Activated CD8-positive, alpha-beta memory T cell treated with anti-CD3 and anti-CD28 coated beads for 36 hours (primary cell): ENCODE measurements around the gene RUNX2. TPM values are rescaled to one million over a fixed set of nuclear protein-coding genes. Genes with fewer than 3 reads are reported as not detected.

Source experiments
- CTCF ChIA-PET: fragments of 350-600 bp; sonication (Branson Sonifier 250); formaldehyde crosslinking; loops from one replicate; lab custom pipeline; 2021; ENCODE audit warnings: antibody characterized with exemption; lab: Charles Lee
- POLR2A ChIA-PET: fragments of 350-600 bp; sonication (Branson Sonifier 250); formaldehyde crosslinking; loops from one replicate; lab custom pipeline; 2021; ENCODE audit warnings: antibody characterized with exemption; lab: Charles Lee
- total RNA-seq, 2 experiments: library from RNA; stranded (reverse); gene quantifications; one replicate each; pipeline ENCODE4 v1.2.3, GENCODE V29; 2021

RUNX2 gene
- total RNA-seq, 2 experiments from 2014 or later, result 22.2 to 23.6 TPM

DNA sequence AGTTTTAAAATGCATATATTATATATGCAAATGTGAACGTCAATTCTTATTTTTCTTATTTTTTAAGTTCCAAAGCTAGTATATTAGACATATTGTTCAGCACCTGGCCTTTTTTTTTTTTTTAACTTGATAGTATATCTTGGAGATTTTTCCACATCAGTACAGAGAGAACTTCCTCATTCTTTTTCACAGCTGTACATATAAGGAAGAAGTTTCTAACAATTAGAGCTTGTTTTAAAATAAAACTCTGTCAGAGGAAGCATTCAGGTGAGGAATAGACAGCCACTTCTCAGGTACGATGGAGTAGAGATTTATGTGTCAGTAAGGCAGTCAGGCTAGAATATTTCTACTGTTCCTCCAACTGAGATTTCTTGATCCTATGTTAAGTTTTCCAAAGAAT is 282.7 kb downstream of the RUNX2 start:
- ChIA-PET CTCF (no interaction called here), POLR2A (no interaction called here)

DNA sequence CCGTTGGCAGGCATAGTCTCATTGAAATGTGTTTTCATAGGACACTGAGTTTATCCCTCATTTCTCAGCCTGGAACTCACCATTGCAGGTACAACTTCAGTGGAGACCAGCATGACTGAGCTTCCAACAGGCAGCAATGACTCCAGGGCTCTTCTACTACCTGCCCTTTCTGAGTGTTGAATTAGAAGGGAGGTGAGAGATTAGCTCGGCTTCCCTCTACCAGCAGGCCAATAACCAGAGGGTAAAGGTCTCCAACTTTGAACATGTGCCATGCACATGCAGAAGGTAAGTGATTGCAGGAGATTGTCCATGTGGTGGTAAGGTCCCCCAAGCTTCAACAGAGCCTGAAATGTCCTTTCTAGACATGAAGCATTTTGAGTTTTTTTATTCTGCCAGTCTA is 283.4 kb downstream of the RUNX2 start:
- CTCF ChIA-PET, result no interaction called here
- POLR2A ChIA-PET, result no interaction called here

DNA sequence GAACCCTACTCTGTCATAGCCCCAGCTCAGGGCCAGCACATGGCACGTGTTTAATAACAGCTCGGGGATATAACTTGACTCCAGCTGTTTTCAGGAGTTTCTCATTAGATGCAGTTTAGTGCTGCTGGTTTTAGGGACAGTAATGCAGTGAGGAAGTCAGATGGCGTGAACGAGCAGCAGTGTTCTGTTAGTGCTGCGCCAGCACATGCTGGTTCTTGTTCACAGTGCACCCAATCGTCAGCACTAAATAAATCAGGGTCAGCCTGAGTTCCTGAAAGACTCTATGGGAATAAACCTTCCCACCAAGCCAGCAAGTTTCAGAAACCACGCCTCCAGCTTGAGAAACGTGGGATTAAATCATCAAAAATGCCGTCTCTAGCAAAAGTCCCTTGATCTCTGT is 285.5 kb downstream of the RUNX2 start:
- POLR2A ChIA-PET, result no interaction called here

GRCh38 chr6:45614488-45615285 is 286.6 kb downstream of the RUNX2 start:
- ChIA-PET POLR2A (no interaction called here), CTCF (no interaction called here)

More for the DNA sequence above, 285.5 kb downstream of the RUNX2 start:
- CTCF ChIA-PET, result no interaction called here

- POLR2A ChIA-PET, result no interaction called here
- CTCF ChIA-PET, result interaction anchor here (1.1 kb wide), 1 partner anchor 98 kb away, joined by 3 read pairs; no protein-coding TSS in a partner anchor
These were observed 288.1 kb downstream of the RUNX2 start for GRCh38 chr6:45616209-45616608.

GRCh38 chr6:45617441-45617840 is 289.3 kb downstream of the RUNX2 start:
- ChIA-PET POLR2A (no interaction called here), CTCF (no interaction called here)

DNA sequence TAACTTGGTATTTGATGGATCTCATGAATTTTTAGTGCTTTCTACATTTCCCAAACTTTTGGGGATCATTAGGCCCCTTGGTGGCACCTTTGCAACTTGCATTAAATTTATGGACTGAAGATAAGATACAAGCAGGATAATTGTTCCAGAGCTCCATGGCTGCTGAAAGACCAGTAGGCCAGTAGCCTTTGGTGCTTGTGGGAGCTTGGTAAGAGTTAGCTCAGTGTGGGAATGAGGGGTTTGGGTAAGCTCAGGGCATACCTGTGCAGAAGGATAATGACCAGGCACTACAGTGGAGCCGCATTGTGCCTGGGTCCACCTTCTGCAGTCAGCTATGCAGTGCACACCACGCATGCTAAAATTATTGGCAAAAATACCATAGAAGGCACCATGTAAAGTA is 290.1 kb downstream of the RUNX2 start:
- CTCF ChIA-PET, result no interaction called here

GRCh38 chr6:45619211-45619760 is 291.2 kb downstream of the RUNX2 start:
- ChIA-PET POLR2A (no interaction called here), CTCF (no interaction called here)

More for the DNA sequence above, 290.1 kb downstream of the RUNX2 start:
- POLR2A ChIA-PET, result no interaction called here

DNA sequence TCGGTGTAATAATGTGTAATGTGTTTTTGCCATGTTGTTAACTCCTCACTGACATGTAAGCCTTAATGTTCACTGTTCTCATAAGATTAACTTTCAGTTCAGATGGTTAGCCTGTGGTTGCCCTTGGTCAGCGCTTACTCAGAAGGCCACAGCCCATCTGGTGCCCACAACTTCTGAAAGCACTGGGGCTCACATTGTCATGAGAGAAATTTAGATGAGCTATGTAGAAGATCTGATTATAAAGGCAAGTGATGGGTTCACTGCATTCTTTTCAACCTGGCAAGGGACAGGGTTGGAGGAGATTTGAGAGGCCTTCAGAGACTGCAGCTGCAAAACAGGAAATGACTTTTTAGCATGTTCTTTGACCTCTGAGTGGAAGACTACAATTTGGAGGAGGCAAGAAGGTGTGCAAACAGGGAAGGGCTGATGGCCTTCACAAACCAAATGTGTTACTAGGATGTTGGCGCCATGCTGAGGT is 291.9 kb downstream of the RUNX2 start:
- ChIA-PET POLR2A (no interaction called here), CTCF (no interaction called here)

- ChIA-PET POLR2A (interaction anchor here (0.5 kb wide), 1 partner anchor 15 kb away, joined by 4 read pairs; no protein-coding TSS in a partner anchor), CTCF (no interaction called here)
These were observed 296.1 kb downstream of the RUNX2 start for GRCh38 chr6:45624228-45624627.

GRCh38 chr6:45625191-45625664 is 297.1 kb downstream of the RUNX2 start:
- ChIA-PET CTCF (no interaction called here), POLR2A (no interaction called here)

- ChIA-PET POLR2A (interaction anchor here (0.7 kb wide), 1 partner anchor 698 kb away, joined by 3 read pairs; no protein-coding TSS in a partner anchor), CTCF (no interaction called here)
These were observed 298.2 kb downstream of the RUNX2 start for GRCh38 chr6:45626087-45626891.

- ChIA-PET POLR2A (no interaction called here), CTCF (no interaction called here)
These were observed 302.2 kb downstream of the RUNX2 start for GRCh38 chr6:45630314-45630713.

DNA sequence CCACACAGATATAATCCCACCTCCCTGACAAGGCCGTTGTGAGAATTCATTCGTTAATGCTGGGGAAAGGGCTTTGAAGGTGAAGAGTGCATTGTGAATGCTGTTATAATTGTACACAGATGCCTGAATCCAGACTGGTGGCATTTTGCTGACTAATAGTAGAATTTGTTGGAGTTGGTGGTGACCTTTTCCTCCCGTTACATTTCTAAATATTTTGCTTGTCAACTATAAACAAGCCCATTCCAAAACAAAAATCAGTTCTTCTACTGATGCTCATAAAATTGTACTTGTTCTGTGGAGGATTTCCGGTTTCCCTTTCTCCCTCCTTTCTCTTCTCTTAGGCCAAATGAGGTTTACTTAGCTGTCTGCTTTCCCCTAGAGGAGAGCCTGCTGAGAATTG is 302.7 kb downstream of the RUNX2 start:
- ChIA-PET CTCF (interaction anchor here (0.7 kb wide), 1 partner anchor 825 kb away, joined by 3 read pairs; no protein-coding TSS in a partner anchor), POLR2A (interaction anchor here (0.6 kb wide), 1 partner anchor 429 kb away, joined by 3 read pairs; no protein-coding TSS in a partner anchor)

GRCh38 chr6:45631396-45631795 is 303.3 kb downstream of the RUNX2 start:
- CTCF ChIA-PET, result interaction anchor here (0.7 kb wide), 1 partner anchor 826 kb away, joined by 3 read pairs; no protein-coding TSS in a partner anchor
- POLR2A ChIA-PET, result interaction anchor here (0.6 kb wide), 1 partner anchor 428 kb away, joined by 3 read pairs; no protein-coding TSS in a partner anchor

DNA sequence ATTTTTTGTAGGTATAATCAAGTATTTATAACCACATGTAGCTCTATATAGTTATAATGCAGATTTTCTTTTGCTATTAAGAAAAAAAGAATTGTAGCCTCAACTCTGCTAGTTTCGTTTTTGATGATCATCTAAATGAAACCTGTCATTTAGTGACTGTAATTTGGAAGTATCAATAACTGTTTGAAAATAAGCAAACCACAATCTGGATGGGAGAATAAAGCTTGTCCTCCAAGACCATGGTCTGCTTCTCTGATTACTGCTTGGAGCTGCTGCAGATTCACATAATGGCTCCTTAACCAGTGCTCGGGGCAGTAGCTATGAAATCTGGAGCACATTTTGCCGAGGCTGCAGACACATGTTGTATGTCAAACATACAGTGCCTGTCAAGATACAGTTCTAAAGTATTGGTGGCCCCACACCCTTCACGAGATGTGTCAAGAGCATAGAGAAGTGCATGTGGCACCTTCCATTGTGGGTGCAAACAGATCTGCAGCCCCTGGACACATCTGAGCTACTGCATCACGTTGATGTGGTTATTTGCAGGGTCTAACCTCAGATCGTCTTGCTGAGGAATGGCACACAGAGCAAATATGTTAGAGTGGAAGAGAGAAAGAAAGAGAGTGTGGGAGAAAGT is 305.3 kb downstream of the RUNX2 start:
- POLR2A ChIA-PET, result no interaction called here

GRCh38 chr6:45634231-45634630 is 306.1 kb downstream of the RUNX2 start:
- ChIA-PET POLR2A (no interaction called here), CTCF (interaction anchor here (1.0 kb wide), 1 partner anchor 68 kb away, joined by 3 read pairs; no protein-coding TSS in a partner anchor)

More for the DNA sequence above, 305.3 kb downstream of the RUNX2 start:
- CTCF ChIA-PET, result interaction anchor here (1.0 kb wide), 1 partner anchor 69 kb away, joined by 3 read pairs; no protein-coding TSS in a partner anchor

GRCh38 chr6:45635284-45635867 is 307.2 kb downstream of the RUNX2 start:
- ChIA-PET POLR2A (no interaction called here), CTCF (no interaction called here)
